Stimulated activated CD8-positive, alpha-beta memory T cell treated with anti-CD3 and anti-CD28 coated beads, Interleukin-15, amount 100 ng/mL, for 1 hour (primary cell): ENCODE results near the gene STK11IP.
"Not testable (repeated sequence)": the region's sequence is repeated elsewhere in the genome, so short reads cannot be mapped to it uniquely, and the experiment has no call there.

Source experiments
- DNase-seq: peaks from one replicate; pipeline ENCODE4 v3.0.0-alpha.2; 2020; ENCODE audit warnings: low read depth

The STK11IP gene

GRCh38 chr2:219650426-219651248 lies 53.0 kb downstream of the STK11IP start:
- no peak for DNase-seq

GRCh38 chr2:219651656-219652055 lies 54.0 kb downstream of the STK11IP start:
- not testable (repeated sequence) for DNase-seq

- DNase-seq = no peak
These were observed 58.9 kb downstream of the STK11IP start for GRCh38 chr2:219656526-219656925.

- no peak for DNase-seq
These were observed 60.7 kb downstream of the STK11IP start for GRCh38 chr2:219658196-219658846.

- DNase-seq = no peak
These were observed 61.2 kb downstream of the STK11IP start for GRCh38 chr2:219658874-219659273.

GRCh38 chr2:219661197-219661954 lies 63.7 kb downstream of the STK11IP start:
- DNase-seq = no peak

GRCh38 chr2:219661955-219662395 lies 64.3 kb downstream of the STK11IP start:
- no peak for DNase-seq

GRCh38 chr2:219662566-219662965 lies 64.9 kb downstream of the STK11IP start:
- no peak for DNase-seq

- DNase-seq = no peak
These were observed 65.6 kb downstream of the STK11IP start for GRCh38 chr2:219663116-219663762.

- DNase-seq = no peak
These were observed 66.4 kb downstream of the STK11IP start for GRCh38 chr2:219664041-219664440.

GRCh38 chr2:219664944-219665343 lies 67.3 kb downstream of the STK11IP start:
- DNase-seq = no peak

- no peak for DNase-seq
These were observed 68.3 kb downstream of the STK11IP start for GRCh38 chr2:219665926-219666325.
